Natural killer cell (primary cell): ENCODE data around the gene LRCOL1. TPM values are rescaled to one million over a fixed set of nuclear protein-coding genes. Genes with fewer than 3 reads are reported as not detected.
A peak's percentile ranks its signal among the peaks of the same experiment; 100 is the strongest.

ENCODE experiments used
- ATAC-seq, 3 donors: fragments of 150-1000 bp in 2 of 3; fragments of 200-7000 bp in 1 of 3; cut with Tn5 transposase; 1 replicate in 1 of 3; 2 replicates in 2 of 3; pipeline ENCODE4 v1.10.0; 2021; ENCODE audit warnings: mild to moderate bottlenecking in 2 of 3, moderate library complexity in 2 of 3
- DNase-seq, 2 donors: peaks; one replicate each; pipeline versions ENCODE4 v3.0.0 to v3.0.0-alpha.2; 2013 to 2021; ENCODE audit warnings: mixed read lengths in 1 of 2
- H3K27ac ChIP-seq: one replicate; pipeline ENCODE4 v1.5.1; 2013; ENCODE audit warnings: mild to moderate bottlenecking, low read length
- H3K27me3 ChIP-seq: one replicate; pipeline ENCODE4 v1.6.1; 2013; ENCODE audit warnings: low read length; ENCODE audit not compliant: control insufficient read depth, insufficient read depth
- H3K36me3 ChIP-seq: one replicate; pipeline ENCODE4 v1.6.1; 2013; ENCODE audit warnings: low read length; ENCODE audit not compliant: control insufficient read depth, insufficient read depth
- H3K4me1 ChIP-seq: one replicate; pipeline ENCODE4 v1.6.1; 2013; ENCODE audit warnings: low read length; ENCODE audit not compliant: control insufficient read depth, insufficient read depth
- H3K4me3 ChIP-seq: one replicate; pipeline ENCODE4 v1.5.1; 2013; ENCODE audit warnings: low read length
- H3K9me3 ChIP-seq: one replicate; pipeline ENCODE4 v1.6.1; 2013; ENCODE audit warnings: low read length; ENCODE audit not compliant: control insufficient read depth, insufficient read depth
- H3K27ac Mint-ChIP-seq, 2 donors: one replicate each; pipeline ENCODE4 v1.8.0; 2022; ENCODE audit warnings: mild to moderate bottlenecking in 2 of 2, mixed read lengths in 2 of 2, moderate library complexity in 1 of 2
- H3K27me3 Mint-ChIP-seq, 2 donors: one replicate each; pipeline ENCODE4 v1.8.0; 2022; ENCODE audit warnings: low read depth in 2 of 2, mixed read lengths in 2 of 2
- H3K36me3 Mint-ChIP-seq: one replicate; pipeline ENCODE4 v1.8.0; 2022; ENCODE audit warnings: mixed read lengths
- H3K4me1 Mint-ChIP-seq, 2 donors: one replicate each; pipeline ENCODE4 v1.8.0; 2022; ENCODE audit warnings: mixed read lengths in 2 of 2
- H3K4me3 Mint-ChIP-seq: one replicate; pipeline ENCODE4 v1.8.0; 2022; ENCODE audit warnings: mild to moderate bottlenecking, moderate library complexity, mixed read lengths
- H3K9me3 Mint-ChIP-seq, 2 donors: one replicate each; pipeline ENCODE4 v1.8.0; 2022; ENCODE audit warnings: mixed read lengths in 2 of 2
- CTCF ChIP-seq: fragments of 200-600 bp; IDR thresholded peaks from one replicate; pipeline ENCODE4 v1.8.0; 2022; ENCODE audit warnings: antibody characterized with exemption
- WGBS: methylation state at CpG from one replicate; pipeline ENCODE4 v1.1.7; 2013; ENCODE audit warnings: missing lambda C conversion rate; ENCODE audit not compliant: insufficient coverage; 5-methylcytosine and 5-hydroxymethylcytosine counted together
- intact Hi-C: fragments of 100-400 bp; cut with micrococcal nuclease; formaldehyde crosslinking; loops from one replicate; pipeline ENCODE4 v1.14.2; 2022
- total RNA-seq, 4 donors: library from RNA; stranded (reverse); fragments of 120-200 nt in 1 of 4; gene quantifications; one replicate each; pipeline versions ENCODE4 v1.2.3 to v1.2.4, GENCODE V29; 2013 to 2022

The LRCOL1 gene
- total RNA-seq, 3 donors from 2014 or later (not counting 1 experiment from before 2014, with no cell fraction given): not detected

GRCh38 chr12:132619386-132620112 lies 9.2 kb upstream of the LRCOL1 start:
- no peak overlapping the region for H3K27ac Mint-ChIP-seq
- intact Hi-C loops: no loop called here
- DNase-seq: no peak

GRCh38 chr12:132619071-132619385 lies 8.6 kb upstream of the LRCOL1 start:
- ATAC-seq: no peak
- Histone ChIP-seq H3K4me3 (no peak overlapping the region), H3K4me1 (peaks cover 3% of the 10 kb centered on the region), H3K9me3 (peaks cover 12% of the 10 kb centered on the region), H3K27me3 (peaks cover 21% of the 10 kb centered on the region), H3K27ac (no peak overlapping the region), H3K36me3 (peaks cover 3% of the 10 kb centered on the region)
- no peaks in the 10 kb centered on the region for H3K9me3 Mint-ChIP-seq
- intact Hi-C loops: no loop called here
- peaks cover 20 to 24% of the 10 kb centered on the region in 2 donors for H3K27me3 Mint-ChIP-seq
- TF ChIP-seq CTCF: no peak
- no peaks in the 10 kb centered on the region for H3K36me3 Mint-ChIP-seq
- H3K27ac Mint-ChIP-seq: no peak overlapping the region
- WGBS: 9% methylated on average over 18 of the region's 28 CpGs
- H3K4me3 Mint-ChIP-seq: no peak overlapping the region
- peaks cover 4 to 8% of the 10 kb centered on the region in 2 donors for H3K4me1 Mint-ChIP-seq
- no peak for DNase-seq

More at GRCh38 chr12:132619386-132620112, 9.2 kb upstream of the LRCOL1 start:
- H3K4me3 ChIP-seq: no peak overlapping the region
- H3K27me3 ChIP-seq: peaks cover 21% of the 10 kb centered on the region
- H3K4me1 Mint-ChIP-seq: peaks cover 4 to 8% of the 10 kb centered on the region in 2 donors
- H3K4me1 ChIP-seq: peaks cover 3% of the 10 kb centered on the region
- peaks cover 12% of the 10 kb centered on the region for H3K9me3 ChIP-seq
- peaks cover 6% of the 10 kb centered on the region for H3K36me3 ChIP-seq
- no peak overlapping the region for H3K27ac ChIP-seq
- WGBS: 25% methylated on average over 53 of the region's 53 CpGs
- H3K4me3 Mint-ChIP-seq: no peak overlapping the region
- H3K36me3 Mint-ChIP-seq: no peaks in the 10 kb centered on the region
- TF ChIP-seq CTCF: no peak
- ATAC-seq: no peak
- peaks cover 20 to 24% of the 10 kb centered on the region in 2 donors for H3K27me3 Mint-ChIP-seq
- no peaks in the 10 kb centered on the region for H3K9me3 Mint-ChIP-seq

GRCh38 chr12:132618683-132619043 lies 8.3 kb upstream of the LRCOL1 start, which contains the start of gene P2RX2:
P2RX2 (plus strand) TSS chr12:132618776; CDS start chr12:132618817, 41 bp downstream.
- DNase-seq: no peak
- peaks cover 20 to 24% of the 10 kb centered on the region in 2 donors for H3K27me3 Mint-ChIP-seq
- no peak for ATAC-seq
- no peaks in the 10 kb centered on the region for H3K9me3 Mint-ChIP-seq
- Histone ChIP-seq H3K27me3 (peaks cover 21% of the 10 kb centered on the region), H3K4me1 (peaks cover 3% of the 10 kb centered on the region), H3K36me3 (no peaks in the 10 kb centered on the region), H3K4me3 (no peak within 1 kb of the TSS), H3K9me3 (peaks cover 12% of the 10 kb centered on the region), H3K27ac (no peak within 1 kb of the TSS)
- intact Hi-C loops: no loop called here
- H3K36me3 Mint-ChIP-seq: no peaks in the 10 kb centered on the region
- TF ChIP-seq CTCF: no peak
- H3K4me3 Mint-ChIP-seq: peak within 1 kb of the TSS; percentile 17
- H3K27ac Mint-ChIP-seq: no peak within 1 kb of the TSS
- peaks cover 4 to 8% of the 10 kb centered on the region in 2 donors for H3K4me1 Mint-ChIP-seq
- WGBS: 11% methylated on average over 40 of the region's 49 CpGs
